SH-SY5Y (cell line): ENCODE results near the gene AS3MT.

Experiments
- GATA2 ChIP-seq: IDR thresholded peaks from 2 replicates; pipeline ENCODE4 v1.6.1; 2011; ENCODE audit warnings: mild to moderate bottlenecking, low read depth, low read length
- GATA3 ChIP-seq: IDR thresholded peaks from 2 replicates; pipeline ENCODE4 v1.6.1; 2011; ENCODE audit warnings: low read depth, mild to moderate bottlenecking, low read length, moderate library complexity

The AS3MT gene

DNA sequence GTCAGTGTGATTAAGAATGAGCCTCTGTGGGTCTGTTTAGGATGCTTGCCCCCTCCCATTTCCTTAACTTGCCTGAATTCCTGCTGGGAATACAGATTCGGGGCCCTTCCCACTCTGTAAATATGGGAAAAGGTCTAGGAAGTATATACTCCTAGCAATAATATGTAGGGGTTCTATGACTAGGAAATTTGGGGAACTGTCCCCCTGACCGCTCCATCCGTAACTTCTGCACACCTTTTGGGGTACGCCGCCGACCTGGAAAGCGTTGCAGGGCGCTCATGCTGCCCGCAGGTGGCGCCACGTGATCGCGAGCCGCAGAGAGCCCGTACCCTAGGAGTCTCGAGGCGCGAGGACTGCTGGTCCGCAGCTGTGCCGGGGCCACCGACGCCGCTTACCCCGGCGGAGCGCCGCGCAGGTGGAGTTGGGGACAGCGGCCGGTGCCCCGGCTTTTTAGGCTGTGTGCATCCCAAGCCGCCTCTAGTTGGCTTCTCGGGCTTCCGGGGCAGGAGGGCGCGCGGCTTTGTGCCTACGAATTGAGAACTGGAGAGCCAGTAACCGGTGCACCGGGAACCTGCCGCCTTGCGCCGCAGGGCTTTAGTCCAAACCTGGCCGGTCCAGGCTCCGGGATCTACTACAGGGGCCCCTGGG is 48.2 kb downstream of the AS3MT start:
- TF ChIP-seq GATA3, result no peak

DNA sequence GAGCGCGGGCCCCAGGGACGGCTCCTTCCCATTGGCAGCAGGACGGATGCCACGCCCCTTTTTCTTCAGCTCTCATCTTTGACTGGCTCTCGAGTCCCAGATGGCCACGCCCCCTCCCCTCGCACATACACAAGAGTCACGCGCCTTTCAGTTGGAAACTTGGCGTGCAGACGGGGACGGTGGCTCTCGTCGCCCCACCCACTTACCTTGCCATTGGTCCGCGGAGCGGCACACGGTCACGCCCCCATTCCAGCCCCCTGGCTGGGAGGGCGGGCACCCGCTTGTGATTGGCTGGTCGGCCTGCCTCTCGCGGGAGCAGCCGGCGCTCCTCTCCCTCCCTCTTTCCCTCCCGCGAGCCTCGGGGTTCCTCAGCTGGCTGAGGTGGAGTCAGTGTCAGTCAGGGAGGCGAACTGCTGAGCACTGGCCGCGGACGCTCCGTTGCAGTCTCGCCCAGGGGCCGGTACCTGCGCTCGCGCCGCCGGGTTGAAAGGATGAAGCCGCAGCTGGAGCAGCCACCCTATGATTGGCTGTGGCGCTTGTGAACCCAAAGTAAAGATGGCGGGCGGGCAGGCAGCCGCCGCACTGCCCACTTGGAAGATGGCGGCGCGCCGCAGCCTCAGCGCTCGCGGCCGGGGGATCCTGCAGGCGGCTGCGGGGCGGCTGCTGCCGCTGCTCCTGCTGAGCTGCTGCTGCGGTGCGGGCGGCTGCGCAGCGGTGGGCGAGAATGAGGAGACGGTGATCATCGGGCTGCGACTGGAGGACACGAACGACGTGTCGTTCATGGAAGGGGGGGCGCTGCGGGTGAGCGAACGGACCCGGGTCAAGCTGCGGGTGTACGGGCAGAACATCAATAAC is 48.9 kb downstream of the AS3MT start, which contains the start of gene CNNM2:
TSS of gene CNNM2 (plus strand) at position 333 of the 855 bp plus-strand sequence. CDS start at position 520, 187 bp downstream.
- TF ChIP-seq GATA3 (no peak), GATA2 (no peak)

GRCh38 chr10:102918817-102919245 is 49.6 kb downstream of the AS3MT start:
- TF ChIP-seq GATA2, result peak; percentile 26; the same call in 1 of the 2 replicates
- TF ChIP-seq GATA3, result no peak

DNA sequence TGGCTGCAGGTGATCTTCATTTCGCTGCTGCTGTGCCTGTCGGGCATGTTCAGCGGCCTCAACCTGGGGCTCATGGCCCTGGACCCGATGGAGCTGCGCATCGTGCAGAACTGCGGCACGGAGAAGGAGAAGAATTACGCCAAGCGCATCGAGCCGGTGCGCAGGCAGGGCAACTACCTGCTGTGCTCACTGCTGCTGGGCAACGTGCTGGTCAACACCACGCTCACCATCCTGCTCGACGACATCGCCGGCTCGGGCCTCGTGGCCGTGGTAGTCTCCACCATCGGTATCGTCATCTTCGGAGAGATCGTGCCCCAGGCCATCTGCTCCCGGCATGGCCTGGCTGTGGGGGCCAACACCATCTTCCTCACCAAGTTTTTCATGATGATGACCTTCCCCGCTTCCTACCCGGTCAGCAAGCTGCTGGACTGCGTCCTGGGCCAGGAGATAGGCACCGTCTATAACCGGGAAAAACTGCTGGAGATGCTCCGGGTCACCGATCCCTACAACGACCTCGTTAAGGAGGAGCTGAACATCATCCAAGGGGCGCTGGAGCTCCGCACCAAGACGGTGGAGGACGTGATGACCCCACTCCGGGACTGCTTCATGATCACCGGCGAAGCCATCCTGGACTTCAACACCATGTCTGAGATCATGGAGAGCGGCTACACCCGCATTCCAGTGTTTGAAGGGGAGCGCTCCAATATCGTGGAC is 50.1 kb downstream of the AS3MT start:
- no peak for TF ChIP-seq GATA3
- TF ChIP-seq GATA2, result no peak

DNA sequence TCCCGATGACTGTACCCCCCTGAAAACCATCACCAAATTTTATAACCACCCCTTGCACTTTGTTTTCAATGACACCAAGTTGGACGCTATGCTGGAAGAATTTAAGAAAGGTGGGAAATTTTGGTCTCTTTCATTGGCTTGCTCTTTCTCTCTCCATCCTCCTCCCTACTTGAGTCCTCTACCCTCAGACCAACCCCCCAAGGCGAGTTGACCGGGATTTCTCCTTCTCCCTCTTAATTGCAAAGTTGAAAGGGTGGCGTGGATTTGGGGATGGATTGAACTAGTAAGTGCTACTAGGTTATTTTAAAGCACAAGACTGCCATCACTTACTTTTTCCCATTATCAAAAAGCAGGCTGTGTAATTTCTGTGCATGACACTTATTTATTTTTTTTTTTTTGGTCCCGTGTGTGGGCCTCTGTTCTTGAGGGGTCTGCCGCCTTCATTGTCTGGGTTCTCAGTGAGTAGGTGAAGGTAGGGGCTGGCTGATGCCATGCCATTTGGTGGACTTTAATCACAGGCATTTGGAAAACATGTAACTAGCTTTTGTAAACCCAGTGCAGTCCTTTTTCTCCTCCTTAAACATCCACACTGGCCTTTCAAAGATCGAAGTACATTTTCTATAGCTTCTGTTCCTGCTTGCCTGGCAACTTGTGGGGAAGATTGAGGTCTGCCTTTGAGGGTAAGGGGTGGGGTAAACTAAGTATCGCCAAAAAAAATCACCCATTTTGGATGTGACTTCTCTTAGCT is 50.9 kb downstream of the AS3MT start:
- TF ChIP-seq GATA3 (no peak), GATA2 (no peak)

GRCh38 chr10:102923601-102924000 is 54.3 kb downstream of the AS3MT start:
- TF ChIP-seq GATA2 (no peak), GATA3 (no peak)

- TF ChIP-seq GATA2 (no peak), GATA3 (no peak)
Observed at GRCh38 chr10:102926842-102927241, 57.6 kb downstream of the AS3MT start.

- no peak for TF ChIP-seq GATA2
- no peak for TF ChIP-seq GATA3
Observed at GRCh38 chr10:102927311-102928010, 58.2 kb downstream of the AS3MT start.

DNA sequence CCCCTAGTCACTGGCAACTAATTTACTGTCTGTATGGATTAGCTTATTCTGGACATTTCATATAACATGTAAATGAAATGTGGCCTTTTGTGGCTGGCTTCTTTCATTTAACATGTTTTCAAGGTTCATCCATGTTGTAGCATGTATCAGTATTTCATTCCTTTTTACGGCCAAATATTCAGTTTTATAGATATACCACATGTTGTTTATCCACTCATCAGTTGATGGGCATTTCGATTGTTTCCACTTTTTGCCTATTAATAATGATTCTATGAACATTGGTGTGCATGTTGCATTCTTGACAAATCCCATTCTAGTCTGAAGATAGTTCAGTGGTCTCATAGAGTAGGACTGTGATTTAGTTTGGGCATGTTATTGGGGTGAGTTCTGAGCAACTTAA is 61.5 kb downstream of the AS3MT start:
- TF ChIP-seq GATA3 (no peak), GATA2 (no peak)

DNA sequence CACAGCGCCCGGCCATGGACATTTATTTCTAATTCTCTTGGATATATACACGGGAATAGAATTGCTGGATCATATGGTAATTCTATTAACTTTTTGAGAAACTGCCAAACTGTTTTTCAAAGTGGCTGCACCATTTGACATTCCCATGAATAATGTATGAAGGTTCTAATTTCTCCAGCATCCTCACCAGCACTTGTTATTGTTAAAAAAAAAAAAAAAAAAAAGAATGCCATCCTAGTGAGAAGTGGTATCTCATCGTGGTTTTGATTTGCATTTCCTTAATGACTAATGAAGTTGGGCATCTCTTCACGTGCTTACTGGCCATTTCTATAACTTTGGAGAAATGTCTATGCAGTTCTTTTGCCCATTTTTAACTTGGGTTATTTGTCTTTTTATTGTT is 62.4 kb downstream of the AS3MT start:
- TF ChIP-seq GATA2, result no peak
- TF ChIP-seq GATA3, result no peak

DNA sequence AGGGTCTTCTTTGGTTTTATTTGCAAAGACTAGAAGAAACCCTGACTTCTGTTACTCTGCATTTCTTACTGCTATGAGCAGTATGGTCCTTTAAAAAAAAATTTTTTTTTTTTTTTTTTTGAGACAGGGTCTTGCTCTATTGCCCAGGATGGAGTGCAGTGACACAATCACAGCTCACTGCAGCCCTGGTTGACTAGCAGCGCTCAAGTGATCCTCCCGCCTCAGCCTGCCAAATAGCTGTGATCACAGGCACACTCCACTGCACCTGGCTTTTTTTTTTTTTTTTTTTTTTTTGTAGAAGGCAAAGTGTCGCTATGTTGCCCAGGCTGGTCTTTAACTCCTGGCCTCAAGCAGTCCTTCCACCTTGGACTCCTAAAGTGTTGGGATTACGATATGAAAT is 66.2 kb downstream of the AS3MT start:
- TF ChIP-seq GATA3 (no peak), GATA2 (no peak)

GRCh38 chr10:102935939-102936605 is 66.8 kb downstream of the AS3MT start:
- TF ChIP-seq GATA3, result no peak
- TF ChIP-seq GATA2, result no peak

DNA sequence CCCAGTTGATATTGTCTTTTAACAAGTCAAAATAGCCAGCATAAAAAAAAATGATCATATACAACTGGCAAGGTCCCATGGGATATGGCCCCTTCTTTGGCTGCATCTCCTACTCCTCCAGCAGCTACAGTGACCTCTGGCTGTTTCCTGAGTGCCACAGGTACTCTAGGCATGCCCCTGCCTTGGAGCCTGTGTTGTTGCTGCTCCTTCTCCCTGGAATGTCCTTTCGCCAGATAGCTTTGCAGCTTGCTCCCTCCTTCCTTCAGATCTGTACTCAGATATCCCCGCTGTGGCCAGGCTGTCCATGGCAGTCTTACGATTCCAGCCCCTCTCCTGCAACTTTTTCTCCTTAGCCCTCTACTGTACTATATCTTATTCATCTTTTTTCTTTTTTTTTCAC is 72.1 kb downstream of the AS3MT start:
- no peak for TF ChIP-seq GATA2
- no peak for TF ChIP-seq GATA3
